Measurements from ENCODE around the gene RELA.

DNA sequence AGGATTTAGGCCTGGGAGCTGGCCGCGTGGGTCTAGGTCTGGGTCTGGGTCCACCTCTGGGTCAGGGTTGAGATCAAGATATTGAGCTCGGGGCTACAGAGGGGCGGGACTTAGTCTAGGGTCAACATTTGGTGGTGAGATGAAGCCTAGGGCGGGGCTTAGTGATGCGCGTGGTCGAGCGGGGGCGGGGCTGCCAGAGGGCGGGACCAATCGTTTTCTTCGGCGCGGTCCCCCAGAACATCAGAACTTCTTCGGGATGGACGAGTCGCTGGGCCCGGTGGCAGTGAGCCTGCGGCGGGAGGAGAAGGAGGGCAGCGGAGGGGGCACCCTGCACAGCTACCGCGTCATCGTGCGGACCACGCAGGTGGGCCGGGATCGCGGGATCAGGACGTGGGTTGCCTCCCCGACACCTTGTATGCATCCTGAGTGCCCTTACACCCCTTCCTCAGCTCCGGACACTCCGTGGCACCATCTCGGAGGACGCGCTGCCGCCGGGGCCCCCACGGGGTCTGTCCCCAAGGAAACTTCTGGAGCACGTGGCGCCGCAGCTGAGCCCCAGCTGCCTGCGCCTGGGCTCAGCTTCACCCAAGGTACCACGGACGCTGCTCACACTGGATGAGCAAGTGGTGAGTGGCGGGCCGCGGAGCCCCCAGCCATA, 20.6 kb downstream of the RELA start:
- TF ChIP-seq EZH2 (IDR thresholded peaks at IDR 0.05; ENCODE audit: insufficient read depth, poor library complexity, severe bottlenecking) (no peak), EZH2phosphoT487 (IDR thresholded peaks at IDR 0.05; ENCODE audit: insufficient read depth, low read depth) (no peak)

All from GM23248 (cell line).